22Rv1 (cell line): ENCODE measurements around the gene CAMKMT.

Source experiments
- CTCF ChIP-seq: fragments of 450-650 bp; IDR thresholded peaks from 2 replicates; pipeline ENCODE4 v1.5.1; 2017; ENCODE audit warnings: mild to moderate bottlenecking
- ZFX ChIP-seq: fragments of 450-650 bp; IDR thresholded peaks from 2 replicates; pipeline ENCODE4 v1.6.1; 2017; ENCODE audit warnings: antibody characterized with exemption, borderline replicate concordance

GRCh38 chr2:44777537-44777936 is 415.8 kb downstream of the CAMKMT start:
- TF ChIP-seq CTCF (no peak), ZFX (no peak)
